Hepatic stellate cell (primary cell): Measurements from ENCODE around the gene ULBP2.
"Not testable (repeated sequence)": the region's sequence is repeated elsewhere in the genome, so short reads cannot be mapped to it uniquely, and the experiment has no call there.

Experiments used
- DNase-seq: peaks from one replicate; pipeline ENCODE4 v3.0.0; 2011; ENCODE audit warnings: low spot score

The ULBP2 gene

DNA sequence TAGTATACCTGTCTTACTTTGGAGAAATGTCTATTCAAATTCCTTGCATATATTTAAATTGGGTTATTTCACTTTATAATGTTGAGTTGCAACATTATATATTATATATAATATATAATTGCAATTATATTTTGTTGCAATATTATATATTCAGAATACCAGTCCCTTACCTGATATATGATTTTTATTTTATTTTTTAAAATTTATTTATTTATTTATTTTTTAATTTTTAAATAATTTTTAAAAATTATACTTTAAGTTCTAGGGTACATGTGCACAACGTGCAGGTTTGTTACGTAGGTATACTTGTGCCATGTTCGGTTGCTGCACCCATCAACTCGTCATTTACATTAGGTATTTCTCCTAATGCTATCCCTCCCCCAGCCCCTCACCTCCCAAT lies 14.8 kb upstream of the ULBP2 start:
- DNase-seq, result not testable (repeated sequence)

- DNase-seq, result no peak
Measured at GRCh38 chr6:149929422-149929821, 12.4 kb upstream of the ULBP2 start.

DNA sequence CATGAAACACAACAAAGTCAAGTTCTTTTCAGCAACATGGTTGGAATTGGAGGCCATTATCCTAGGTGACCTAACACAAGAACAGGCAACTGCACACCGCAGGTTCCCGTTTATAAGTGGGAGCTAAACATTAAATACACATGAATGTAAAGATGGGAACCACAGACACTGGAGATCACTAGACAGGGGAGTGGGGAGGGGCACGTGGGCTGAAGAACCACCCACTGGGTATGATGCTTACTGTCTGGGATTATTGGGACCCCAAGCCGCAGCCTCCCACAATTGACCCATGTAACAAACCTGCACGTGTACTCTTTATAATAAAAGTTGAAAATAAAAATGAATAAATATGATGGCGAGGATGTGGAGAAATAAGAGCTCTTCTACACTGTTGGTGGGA lies 10.3 kb upstream of the ULBP2 start:
- no peak for DNase-seq

- no peak for DNase-seq
Measured at GRCh38 chr6:149933036-149933435, 8.8 kb upstream of the ULBP2 start.

- DNase-seq, result no peak
Measured at GRCh38 chr6:149933461-149933860, 8.4 kb upstream of the ULBP2 start.

DNA sequence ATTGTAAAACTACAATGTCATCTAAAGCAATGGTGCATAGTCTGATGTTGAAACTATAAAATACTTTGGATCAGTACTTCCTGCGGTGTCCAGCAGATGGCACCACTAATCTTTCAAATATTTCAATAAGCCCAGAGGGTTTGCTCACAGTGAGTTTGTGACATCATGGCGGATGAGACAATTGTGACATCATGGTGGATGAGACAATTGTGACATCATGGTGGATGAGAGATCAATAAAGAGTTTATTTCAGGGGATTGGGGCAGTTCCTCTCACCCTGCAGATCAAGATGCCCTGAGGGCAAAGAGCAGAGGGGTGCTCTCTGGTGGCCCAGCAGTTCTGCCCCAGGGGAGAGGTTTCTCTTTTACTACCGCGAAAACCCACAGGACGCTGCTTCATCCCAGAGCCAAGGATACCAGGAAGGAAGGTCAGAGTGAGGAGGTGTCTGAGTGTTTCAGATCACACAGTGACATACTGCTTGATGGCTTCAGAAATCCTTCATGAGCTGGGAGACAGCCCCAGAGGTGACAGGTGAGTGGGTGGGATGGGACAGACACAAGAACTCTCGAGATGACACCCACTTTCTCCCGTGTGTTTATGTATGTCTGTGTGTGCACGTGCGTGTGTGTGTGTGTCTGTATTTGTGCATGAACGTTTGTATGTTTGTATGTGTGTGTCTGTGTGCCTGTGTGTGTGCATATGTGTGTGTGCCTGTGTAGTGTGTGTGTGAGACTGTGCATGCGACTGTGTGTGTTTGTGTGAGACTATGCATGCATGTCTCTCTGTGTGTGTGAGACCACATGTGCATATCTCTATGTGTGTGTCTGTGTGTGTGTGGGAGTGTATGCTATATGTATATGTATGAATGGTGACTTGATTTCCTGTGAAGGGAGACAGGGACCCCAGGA lies 7.3 kb upstream of the ULBP2 start:
- DNase-seq, result peak; percentile 42

GRCh38 chr6:149935246-149935645 lies 6.6 kb upstream of the ULBP2 start:
- DNase-seq, result no peak

GRCh38 chr6:149935668-149936067 lies 6.1 kb upstream of the ULBP2 start:
- DNase-seq, result no peak

DNA sequence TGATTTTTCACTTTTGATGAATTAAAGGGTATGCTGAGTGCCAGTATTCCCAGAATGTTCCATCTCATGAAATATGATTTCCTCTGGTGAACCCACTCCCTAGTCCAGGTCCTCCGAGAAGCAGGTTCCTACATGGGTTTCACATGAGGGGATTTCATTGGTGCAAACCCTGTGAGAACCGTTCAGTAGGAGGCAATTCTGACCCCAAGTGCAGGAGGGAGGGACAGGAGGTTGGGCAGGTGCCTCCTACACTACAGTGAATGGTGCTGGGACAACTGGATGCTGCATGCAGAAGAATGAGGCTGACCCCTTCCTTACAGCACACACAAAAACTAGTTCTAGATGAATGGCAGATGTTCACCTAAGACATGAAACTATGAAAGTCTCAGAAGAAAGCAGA lies 5.1 kb upstream of the ULBP2 start:
- no peak for DNase-seq

DNA sequence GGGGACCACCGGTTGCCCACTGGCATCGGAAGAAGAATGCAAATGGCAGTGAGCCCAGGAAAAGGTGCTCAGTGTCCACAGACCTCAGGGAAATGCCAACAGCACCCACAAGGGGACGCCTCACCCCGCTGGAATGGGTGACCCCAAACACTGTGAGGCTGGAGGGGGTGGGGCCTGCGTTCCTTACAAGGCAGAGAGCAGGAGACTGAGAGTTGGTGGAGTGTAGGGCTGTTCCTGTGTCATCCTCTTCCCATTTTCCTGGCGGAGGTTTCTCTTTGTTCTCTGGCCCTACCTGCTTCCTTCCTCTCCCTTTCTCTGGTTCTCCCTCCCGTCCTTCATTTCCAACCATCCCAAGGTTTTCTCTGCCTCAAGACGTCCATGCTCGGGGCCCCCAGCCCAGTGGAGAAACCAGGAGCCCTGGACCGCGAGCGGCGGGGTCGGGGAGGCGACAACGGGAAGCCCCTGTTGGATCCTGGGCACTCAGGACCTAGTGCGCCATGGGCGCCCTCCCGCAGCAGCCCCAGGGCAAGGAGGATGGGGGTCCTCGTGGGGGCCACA lies 3.7 kb upstream of the ULBP2 start:
- not testable (repeated sequence) for DNase-seq

GRCh38 chr6:149938571-149939355 lies 3.1 kb upstream of the ULBP2 start:
- DNase-seq, result peak; percentile 31

DNA sequence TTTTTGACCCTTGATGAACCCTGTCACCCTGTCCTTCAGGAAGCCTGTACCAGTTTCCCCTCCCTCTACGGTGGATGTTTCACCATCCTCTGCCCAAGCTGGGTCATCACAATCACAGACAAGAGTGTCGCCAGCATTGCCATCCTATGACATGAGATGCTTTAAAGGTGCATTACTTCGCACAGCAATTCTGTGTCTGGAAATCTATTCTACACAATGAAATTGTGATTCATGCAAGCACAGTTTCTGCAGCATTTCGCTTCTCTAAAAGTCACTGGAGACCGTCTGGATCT lies 2.5 kb upstream of the ULBP2 start:
- no peak for DNase-seq

- no peak for DNase-seq
Measured at GRCh38 chr6:149939909-149940671, 1.7 kb upstream of the ULBP2 start.

- DNase-seq, result no peak
Measured at GRCh38 chr6:149940672-149940982, 1.2 kb upstream of the ULBP2 start.

DNA sequence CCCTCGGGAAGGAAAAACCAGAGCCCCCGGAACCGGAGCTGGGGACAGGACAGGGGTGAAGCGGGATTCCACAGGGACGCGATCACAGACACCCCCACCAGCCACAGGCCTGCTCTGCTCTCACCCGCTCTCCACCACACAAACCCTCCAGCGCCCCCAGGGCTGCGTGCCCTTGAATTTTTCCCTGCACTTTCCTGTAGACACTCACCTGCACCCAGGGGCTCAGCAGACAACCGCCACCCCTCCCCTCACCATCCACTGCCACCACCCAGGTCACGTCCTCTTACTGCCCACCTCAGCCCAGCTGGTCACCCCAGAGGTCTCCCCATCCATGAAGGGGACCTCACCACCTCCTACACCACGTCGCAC lies 631 bp downstream of the ULBP2 start:
- DNase-seq, result no peak

DNA sequence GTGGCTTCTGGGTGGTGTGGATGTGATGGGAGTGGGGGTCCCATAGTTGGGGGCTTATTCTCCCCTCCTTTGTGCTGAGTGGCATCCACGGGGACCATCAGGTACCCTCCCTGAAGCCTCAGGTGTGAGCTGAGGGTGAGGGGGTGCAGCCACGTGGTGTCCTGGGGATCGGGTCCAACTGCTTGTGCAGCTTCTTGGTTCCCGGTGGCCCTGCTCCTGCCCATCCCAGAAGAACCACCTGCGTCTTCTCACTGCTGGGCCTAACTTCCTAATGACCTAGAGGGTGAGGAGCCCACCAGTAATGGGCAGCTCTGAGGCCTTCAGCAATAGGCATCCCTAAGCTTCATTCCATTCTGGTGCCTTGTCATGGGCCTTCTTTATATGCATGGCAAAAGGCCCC lies 1.5 kb downstream of the ULBP2 start:
- not testable (repeated sequence) for DNase-seq

DNA sequence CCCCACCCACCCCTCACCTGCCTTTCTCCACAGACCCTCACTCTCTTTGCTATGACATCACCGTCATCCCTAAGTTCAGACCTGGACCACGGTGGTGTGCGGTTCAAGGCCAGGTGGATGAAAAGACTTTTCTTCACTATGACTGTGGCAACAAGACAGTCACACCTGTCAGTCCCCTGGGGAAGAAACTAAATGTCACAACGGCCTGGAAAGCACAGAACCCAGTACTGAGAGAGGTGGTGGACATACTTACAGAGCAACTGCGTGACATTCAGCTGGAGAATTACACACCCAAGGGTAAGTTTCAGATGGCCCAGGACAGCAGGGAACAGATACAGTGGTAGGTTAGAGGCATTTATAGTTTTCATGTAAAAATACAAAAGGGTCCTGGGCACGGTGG lies 3.5 kb downstream of the ULBP2 start:
- DNase-seq, result not testable (repeated sequence)

DNA sequence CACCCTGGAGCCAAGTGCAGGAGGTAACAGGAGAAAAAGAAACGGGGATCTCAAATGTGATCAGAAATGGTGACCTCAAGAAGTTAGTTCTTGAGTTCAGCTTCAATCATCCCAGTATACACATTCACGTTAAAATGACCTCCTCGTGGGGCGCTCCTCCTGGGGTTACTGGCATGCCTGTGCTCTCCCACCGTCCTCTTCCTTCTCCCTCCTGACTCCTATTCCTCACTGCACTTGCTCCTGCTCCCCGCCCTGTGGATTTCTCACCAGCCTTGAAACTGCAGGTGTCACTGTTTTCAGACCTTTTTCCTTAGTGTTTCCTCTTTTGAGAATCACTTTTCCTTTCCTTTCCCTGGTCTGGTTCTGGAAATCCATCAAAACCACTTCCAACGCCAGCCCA lies 4.8 kb downstream of the ULBP2 start:
- DNase-seq, result not testable (repeated sequence)

DNA sequence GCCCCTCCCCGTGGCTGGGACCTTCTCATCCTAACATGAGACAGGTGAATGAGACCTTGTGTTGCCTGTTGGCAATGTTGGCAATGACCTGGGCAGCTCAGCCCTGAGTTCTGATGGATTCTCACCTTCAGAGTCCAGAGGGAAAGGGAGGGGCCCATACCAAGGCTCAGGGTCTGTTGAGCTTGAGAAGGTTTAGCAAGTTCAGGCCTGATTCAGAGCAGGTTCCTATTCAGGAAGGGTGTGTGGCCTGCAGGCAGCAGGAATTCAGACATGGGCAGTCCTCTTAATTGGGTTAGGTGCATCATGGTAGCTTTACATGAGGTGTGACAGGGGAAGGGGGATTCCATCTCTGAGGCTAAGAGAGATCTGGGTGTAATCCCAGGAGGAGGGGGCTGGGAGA lies 5.7 kb downstream of the ULBP2 start:
- not testable (repeated sequence) for DNase-seq

GRCh38 chr6:149948011-149948410 lies 6.2 kb downstream of the ULBP2 start:
- no peak for DNase-seq

DNA sequence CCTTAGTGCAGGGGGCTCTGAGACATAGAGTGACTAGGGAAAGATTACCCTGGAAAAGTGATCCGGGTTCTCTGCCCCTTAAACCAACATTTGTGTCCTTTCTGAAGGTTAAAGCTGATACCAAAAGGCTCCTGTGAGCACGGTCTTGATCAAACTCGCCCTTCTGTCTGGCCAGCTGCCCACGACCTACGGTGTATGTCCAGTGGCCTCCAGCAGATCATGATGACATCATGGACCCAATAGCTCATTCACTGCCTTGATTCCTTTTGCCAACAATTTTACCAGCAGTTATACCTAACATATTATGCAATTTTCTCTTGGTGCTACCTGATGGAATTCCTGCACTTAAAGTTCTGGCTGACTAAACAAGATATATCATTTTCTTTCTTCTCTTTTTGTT lies 6.8 kb downstream of the ULBP2 start:
- no peak for DNase-seq

GRCh38 chr6:149950423-149950822 lies 8.6 kb downstream of the ULBP2 start:
- DNase-seq, result no peak

DNA sequence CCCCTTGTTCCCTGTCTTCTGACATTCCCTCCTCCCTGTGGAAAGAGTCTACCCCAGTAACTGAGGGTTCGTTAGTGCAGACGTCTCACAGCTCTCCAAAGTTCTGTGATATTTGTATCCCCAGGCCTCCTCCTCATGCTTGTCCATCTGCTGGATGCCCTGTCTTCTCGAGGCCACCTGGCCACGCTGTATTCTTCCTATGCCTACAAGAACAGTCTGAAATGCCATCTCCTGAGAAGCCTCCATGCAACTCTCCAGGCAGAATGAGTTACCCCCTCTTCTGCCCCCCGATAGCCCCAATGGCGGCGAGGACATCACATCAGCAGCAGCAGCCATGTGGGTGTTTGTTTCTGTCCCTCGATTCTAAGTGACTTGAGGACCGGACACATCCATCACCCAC lies 9.3 kb downstream of the ULBP2 start:
- DNase-seq, result no peak
